Measurements from ENCODE around the gene ZBTB16. TPM values are rescaled to one million over a fixed set of nuclear protein-coding genes. Genes with fewer than 3 reads are reported as not detected.

ZBTB16 gene
- total RNA-seq, 1 experiment from 2014 or later, result 0.21 TPM

GRCh38 chr11:114120606-114121005 lies 61.1 kb downstream of the ZBTB16 start:
- intact Hi-C loops (cut with micrococcal nuclease; ENCODE audit: unreplicated experiment), result no loop called here
- Histone ChIP-seq H3K4me1 (ENCODE audit: control insufficient read depth, insufficient read depth, low read length) (no peaks in the 10 kb centered on the region), H3K9me3 (ENCODE audit: control insufficient read depth, insufficient read depth, low read depth, low read length) (no peaks in the 10 kb centered on the region), H3K4me3 (ENCODE audit: low read depth in 2 of 2, low read length in 2 of 2) (no peak overlapping the region), H3K27ac (ENCODE audit: low read length) (no peak overlapping the region), H3K36me3 (ENCODE audit: control insufficient read depth, insufficient read depth, low read length) (no peaks in the 10 kb centered on the region), H3K27me3 (ENCODE audit: control insufficient read depth, insufficient read depth, low read length) (peaks cover 34% of the 10 kb centered on the region)
- TF ChIP-seq POLR2AphosphoS5 (IDR thresholded peaks at IDR 0.05; ENCODE audit: low read depth, low read length) (no peak), REST (IDR thresholded peaks at IDR 0.05; ENCODE audit: insufficient read depth in 1 of 2, low read depth in 2 of 2, low read length in 1 of 2) (no peak)
- ATAC-seq (no peak), DNase-seq (ENCODE audit: low read depth, low spot score) (no peak)
- ChIA-PET POLR2A (no interaction called here), CTCF (interaction anchor here (0.6 kb wide), 1 partner anchor 883 kb away, joined by 3 read pairs; no protein-coding TSS in a partner anchor)
- in situ Hi-C loops (cut with HindIII; ENCODE audit: low pct_unique_long_range_greater_than_20kb, low sequenced_read_pairs), result no loop called here
- no TSS peak for BruUV-seq (replicated peaks)

GRCh38 chr11:114121138-114121537 lies 61.6 kb downstream of the ZBTB16 start:
- intact Hi-C loops (cut with micrococcal nuclease; ENCODE audit: unreplicated experiment) (no loop called here), in situ Hi-C loops (cut with HindIII; ENCODE audit: low pct_unique_long_range_greater_than_20kb, low sequenced_read_pairs) (no loop called here)
- Histone ChIP-seq H3K9me3 (ENCODE audit: control insufficient read depth, insufficient read depth, low read depth, low read length) (no peaks in the 10 kb centered on the region), H3K36me3 (ENCODE audit: control insufficient read depth, insufficient read depth, low read length) (no peaks in the 10 kb centered on the region), H3K4me3 (ENCODE audit: low read depth in 2 of 2, low read length in 2 of 2) (no peak overlapping the region), H3K27ac (ENCODE audit: low read length) (no peak overlapping the region), H3K27me3 (ENCODE audit: control insufficient read depth, insufficient read depth, low read length) (peaks cover 37% of the 10 kb centered on the region), H3K4me1 (ENCODE audit: control insufficient read depth, insufficient read depth, low read length) (no peaks in the 10 kb centered on the region)
- TF ChIP-seq TCF7L2 (IDR thresholded peaks at IDR 0.05; ENCODE audit: low read depth, low read length) (no peak), CTCF (IDR thresholded peaks at IDR 0.05) (no peak), SIN3A (IDR thresholded peaks at IDR 0.05; ENCODE audit: borderline replicate concordance, insufficient read depth, low read depth, low read length) (no peak), REST (IDR thresholded peaks at IDR 0.05; ENCODE audit: insufficient read depth in 1 of 2, low read depth in 2 of 2, low read length in 1 of 2) (no peak), POLR2AphosphoS5 (IDR thresholded peaks at IDR 0.05; ENCODE audit: low read depth, low read length) (no peak)
- no peak for DNase-seq (ENCODE audit: low read depth, low spot score)
- ChIA-PET POLR2A (no interaction called here), CTCF (interaction anchor here (0.6 kb wide), 1 partner anchor 883 kb away, joined by 3 read pairs; no protein-coding TSS in a partner anchor)
- no TSS peak for BruUV-seq (replicated peaks)
- ATAC-seq, result no peak

Measured in Panc1 (cell line).